HepG2 (cell line): ENCODE results near the gene ANK3. TPM values are rescaled to one million over a fixed set of nuclear protein-coding genes. Genes with fewer than 3 reads are reported as not detected.

Experiments
- ATAC-seq: fragments of 200-7000 bp; cut with Tn5 transposase; 3 replicates; pipeline ENCODE4 v1.9.1; 2020; ENCODE audit warnings: mild to moderate bottlenecking, moderate library complexity
- BruUV-seq: library from RNA; stranded (reverse); fragments of 400-500 nt; replicated peaks from 2 replicates; lab custom pipeline; 2021; lab: Mats Ljungman, UMichigan
- CTCF ChIA-PET: fragments of 300-600 bp; formaldehyde crosslinking; extraction: SDS; loops from one replicate; lab custom pipeline; 2021; ENCODE audit warnings: low total read pairs, inconsistent platforms, low intra/inter-chr PET ratio; lab: Yijun Ruan, JAX
- POLR2A ChIA-PET: fragments of 350-600 bp; sonication (Branson Sonifier 250); formaldehyde crosslinking; loops from one replicate; lab custom pipeline; 2020; ENCODE audit warnings: antibody characterized with exemption, inconsistent platforms; lab: Yijun Ruan, JAX
- DNase-seq: peaks from one replicate; pipeline ENCODE4 v3.0.0-alpha.2; 2015; ENCODE audit warnings: low spot score
- FAIRE-seq: peaks from 3 replicates; lab custom pipeline; 2011; peaks lifted over from hg19 to GRCh38; lab: Jason Lieb, UNC
- H2AFZ ChIP-seq: one replicate; pipeline ENCODE4 v1.6.1; 2011; ENCODE audit warnings: low read length, inconsistent platforms
- H3K27ac ChIP-seq: fragments of 300-600 bp; 3 replicates; pipeline ENCODE4 v1.8.0; 2011; ENCODE audit warnings: mixed run types, mild to moderate bottlenecking, mixed read lengths, low read length, inconsistent platforms; ENCODE audit not compliant: insufficient read depth; ENCODE audit errors: extremely low read length
- H3K27me3 ChIP-seq, 2 experiments: fragments of 200-600 bp in 1 of 2; 2 replicates in 1 of 2; 3 replicates in 1 of 2; pipeline versions ENCODE4 v1.6.0 to v1.8.0; 2011; ENCODE audit warnings: low read length in 2 of 2, mild to moderate bottlenecking in 2 of 2, moderate library complexity in 2 of 2, inconsistent platforms in 1 of 2; ENCODE audit not compliant: insufficient read depth in 2 of 2, control insufficient read depth in 1 of 2
- H3K36me3 ChIP-seq, 2 experiments: fragments of 200-600 bp in 1 of 2; replicated peaks in 1 of 2; 2 replicates in 1 of 2; 3 replicates in 1 of 2; pipeline versions ENCODE4 v1.5.1 to v1.8.0; 2011; ENCODE audit warnings: low read length in 2 of 2, inconsistent platforms in 1 of 2; ENCODE audit not compliant: insufficient read depth in 2 of 2, control insufficient read depth in 1 of 2
- H3K4me1 ChIP-seq: 2 replicates; pipeline ENCODE4 v1.5.1; 2012; ENCODE audit warnings: low read length, inconsistent platforms; ENCODE audit not compliant: insufficient read depth
- H3K4me2 ChIP-seq: 2 replicates; pipeline ENCODE4 v1.6.0; 2011; ENCODE audit warnings: low read depth, low read length, inconsistent platforms
- H3K4me3 ChIP-seq, 3 experiments: fragments of 200-600 bp in 1 of 3; sonication (generic), shearing (Covaris generic) in 1 of 3; replicated peaks in 1 of 3; 2 replicates each; pipeline ENCODE4 v1.5.1; 2011 to 2016; ENCODE audit warnings: low read length in 3 of 3, inconsistent platforms in 2 of 3, low read depth in 2 of 3, mild to moderate bottlenecking in 2 of 3, control low read depth in 1 of 3, mixed read lengths in 1 of 3; ENCODE audit not compliant: insufficient read depth in 1 of 3
- H3K79me2 ChIP-seq: one replicate; pipeline ENCODE4 v1.6.1; 2011; ENCODE audit warnings: low read length, inconsistent platforms; ENCODE audit not compliant: insufficient read depth
- H3K9ac ChIP-seq: 2 replicates; pipeline ENCODE4 v1.6.0; 2011; ENCODE audit warnings: mild to moderate bottlenecking, low read depth, low read length, inconsistent platforms; ENCODE audit not compliant: insufficient read depth
- H3K9me3 ChIP-seq: 2 replicates; pipeline ENCODE4 v1.5.1; 2012; ENCODE audit warnings: mild to moderate bottlenecking, low read length
- H4K20me1 ChIP-seq: 2 replicates; pipeline ENCODE4 v1.6.0; 2011; ENCODE audit warnings: inconsistent platforms, mild to moderate bottlenecking, low read length, moderate library complexity; ENCODE audit not compliant: insufficient read depth
- EEA1 ChIP-seq: sonication (generic); formaldehyde crosslinking; IDR thresholded peaks from 2 replicates; pipeline ENCODE4 v1.5.1; 2020; ENCODE audit warnings: mild to moderate bottlenecking, missing genetic modification reagents, borderline replicate concordance
- ERF ChIP-seq: IDR thresholded peaks from 2 replicates; pipeline ENCODE4 v1.6.1; 2018; ENCODE audit warnings: missing biosample characterization, missing genetic modification reagents
- ETV6 ChIP-seq: sonication (generic); formaldehyde crosslinking; conservative IDR thresholded peaks from 2 replicates; pipeline ENCODE4 v1.4.0; 2020; ENCODE audit warnings: missing genetic modification reagents
- MIER3 ChIP-seq: IDR thresholded peaks from 2 replicates; pipeline ENCODE4 v1.6.1; 2016; ENCODE audit warnings: missing compliant biosample characterization, borderline replicate concordance
- MYPOP ChIP-seq: sonication (generic); formaldehyde crosslinking; IDR thresholded peaks from 2 replicates; pipeline ENCODE4 v1.8.1; 2023; ENCODE audit warnings: mild to moderate bottlenecking, moderate library complexity, missing genetic modification reagents
- POLR2AphosphoS5 ChIP-seq: IDR thresholded peaks from 2 replicates; pipeline ENCODE4 v1.6.1; 2012; ENCODE audit warnings: low read depth, low read length
- RFX5 ChIP-seq: IDR thresholded peaks from 2 replicates; pipeline ENCODE4 v1.6.1; 2011; ENCODE audit warnings: low read depth, low read length, improper control_type of control experiment
- SALL1 ChIP-seq: sonication (generic); formaldehyde crosslinking; IDR thresholded peaks from 2 replicates; pipeline ENCODE4 v1.8.0; 2022; ENCODE audit warnings: mild to moderate bottlenecking, missing genetic modification reagents
- SETDB1 ChIP-seq: sonication (generic); formaldehyde crosslinking; IDR thresholded peaks from 2 replicates; pipeline ENCODE4 v1.5.1; 2020; ENCODE audit warnings: missing genetic modification reagents, mild to moderate bottlenecking, borderline replicate concordance
- TAF15 ChIP-seq: fragments of 200-400 bp; formaldehyde crosslinking; IDR thresholded peaks from one replicate; pipeline ENCODE4 v1.6.1; 2018; ENCODE audit warnings: mild to moderate bottlenecking, low read depth, low read length; ENCODE audit not compliant: poor library complexity, severe bottlenecking
- ZNF251 ChIP-seq: sonication (generic); formaldehyde crosslinking; IDR thresholded peaks from 2 replicates; pipeline ENCODE4 v1.9.0; 2021; ENCODE audit warnings: mild to moderate bottlenecking, missing genetic modification reagents
- ZNF713 ChIP-seq: sonication (generic); formaldehyde crosslinking; IDR thresholded peaks from 2 replicates; pipeline ENCODE4 v1.4.0; 2020; ENCODE audit warnings: mild to moderate bottlenecking, missing genetic modification reagents
- ZSCAN22 ChIP-seq: sonication (generic); formaldehyde crosslinking; IDR thresholded peaks from 2 replicates; pipeline ENCODE4 v1.4.0; 2020; ENCODE audit warnings: mild to moderate bottlenecking, missing genetic modification reagents
- WGBS: methylation state at CpG from one replicate; pipeline ENCODE4 v1.1.6; 2017; ENCODE audit warnings: low lambda C conversion rate; 5-methylcytosine and 5-hydroxymethylcytosine counted together
- in situ Hi-C: cut with HindIII; loops from 2 replicates; pipeline ENCODE4 v1.10.0; 2017; ENCODE audit warnings: low pct_unique_long_range_greater_than_20kb; ENCODE audit not compliant: extremely low pct_ligation_motif_present
- intact Hi-C: fragments of 100-400 bp; cut with micrococcal nuclease; formaldehyde crosslinking; loops from one replicate; pipeline ENCODE4 v1.10.0; 2022; ENCODE audit not compliant: unreplicated experiment
- polyA plus RNA-seq, 8 experiments: library from polyadenylated mRNA; depleted of rRNA in 3 of 8; stranded (reverse) in 7 of 8; unstranded in 1 of 8; fragments of >200 nt; fragmentation: Illumina TruSeq in 4 of 8; extraction: Trizol in 4 of 8; gene quantifications; 2 replicates each; pipeline versions ENCODE4 v1.2.1 to v1.2.3, GENCODE V29; 2011 to 2016; ENCODE audit warnings: low read depth in 4 of 8, missing spikeins in 1 of 8, mixed read lengths in 1 of 8; ENCODE audit not compliant: insufficient read depth in 1 of 8
- total RNA-seq, 5 experiments: library from RNA; depleted of rRNA; stranded (reverse); fragments of >200 nt; fragmentation: Illumina TruSeq; extraction: Trizol; gene quantifications; 2 replicates each; pipeline ENCODE4 v1.2.3, GENCODE V29; 2016; ENCODE audit warnings: low read depth in 1 of 5
- TF ChIP-seq, protein P1 (sequence below): sonication (generic); formaldehyde crosslinking; IDR thresholded peaks from 2 replicates; pipeline ENCODE4 v1.5.0; 2020; ENCODE audit warnings: mild to moderate bottlenecking, missing genetic modification reagents
- TF ChIP-seq, protein P2 (sequence below): sonication (generic); formaldehyde crosslinking; conservative IDR thresholded peaks from 2 replicates; pipeline ENCODE4 v1.4.0; 2020; ENCODE audit warnings: mild to moderate bottlenecking, missing genetic modification reagents, moderate library complexity
- TF ChIP-seq, protein P3 (sequence below): conservative IDR thresholded peaks from 2 replicates; pipeline ENCODE4 v1.6.1; 2018; ENCODE audit warnings: missing genetic modification reagents

ANK3 gene
- total and polyA plus RNA-seq, 2 of the 13 experiments (the other 11 are each of a cell fraction or from before 2014, with no cell fraction given), result not detected

DNA sequence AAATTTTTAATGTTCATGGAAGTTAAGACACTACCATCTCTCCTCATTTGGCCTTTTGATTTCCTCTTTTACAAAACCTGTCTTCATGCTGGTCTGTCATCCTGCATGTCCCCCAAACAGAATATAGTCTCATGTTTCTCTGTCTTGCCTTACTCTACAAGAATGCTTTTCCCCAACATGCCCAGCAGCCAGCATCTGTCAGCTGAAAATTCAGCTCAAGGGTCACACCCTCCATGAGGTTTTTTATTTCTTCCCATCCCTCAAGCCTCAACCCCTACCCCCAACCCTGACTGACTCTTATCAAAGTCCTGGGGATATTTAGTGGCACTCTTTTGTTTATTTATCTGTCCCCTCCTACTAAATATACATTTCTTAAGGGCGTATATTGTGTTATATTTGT lies 202.0 kb downstream of the ANK3 start:
- H3K4me2 ChIP-seq, result no peak overlapping the region
- H3K79me2 ChIP-seq, result no peaks in the 10 kb centered on the region
- H3K36me3 ChIP-seq, result no peaks in the 10 kb centered on the region
- no peak overlapping the region for H3K27ac ChIP-seq
- no peak overlapping the region for H3K4me3 ChIP-seq
- DNase-seq, result no peak
- intact Hi-C loops, result no loop called here
- in situ Hi-C loops, result no loop called here
- POLR2A ChIA-PET, result no interaction called here
- H3K4me1 ChIP-seq, result no peaks in the 10 kb centered on the region
- CTCF ChIA-PET, result no interaction called here
- WGBS, result 3% methylated on average over 1 of the region's 1 CpG
- FAIRE-seq, result no peak
- no peak overlapping the region for H3K9ac ChIP-seq
- ATAC-seq, result no peak
- no peaks in the 10 kb centered on the region for H4K20me1 ChIP-seq
- no peak overlapping the region for H2AFZ ChIP-seq
- H3K9me3 ChIP-seq, result no peaks in the 10 kb centered on the region
- BruUV-seq, result no TSS peak
- H3K27me3 ChIP-seq, result no peaks in the 10 kb centered on the region
- TF ChIP-seq SALL1 (CRISPR knock-in tag), result no peak
- TF ChIP-seq, protein P1, sequence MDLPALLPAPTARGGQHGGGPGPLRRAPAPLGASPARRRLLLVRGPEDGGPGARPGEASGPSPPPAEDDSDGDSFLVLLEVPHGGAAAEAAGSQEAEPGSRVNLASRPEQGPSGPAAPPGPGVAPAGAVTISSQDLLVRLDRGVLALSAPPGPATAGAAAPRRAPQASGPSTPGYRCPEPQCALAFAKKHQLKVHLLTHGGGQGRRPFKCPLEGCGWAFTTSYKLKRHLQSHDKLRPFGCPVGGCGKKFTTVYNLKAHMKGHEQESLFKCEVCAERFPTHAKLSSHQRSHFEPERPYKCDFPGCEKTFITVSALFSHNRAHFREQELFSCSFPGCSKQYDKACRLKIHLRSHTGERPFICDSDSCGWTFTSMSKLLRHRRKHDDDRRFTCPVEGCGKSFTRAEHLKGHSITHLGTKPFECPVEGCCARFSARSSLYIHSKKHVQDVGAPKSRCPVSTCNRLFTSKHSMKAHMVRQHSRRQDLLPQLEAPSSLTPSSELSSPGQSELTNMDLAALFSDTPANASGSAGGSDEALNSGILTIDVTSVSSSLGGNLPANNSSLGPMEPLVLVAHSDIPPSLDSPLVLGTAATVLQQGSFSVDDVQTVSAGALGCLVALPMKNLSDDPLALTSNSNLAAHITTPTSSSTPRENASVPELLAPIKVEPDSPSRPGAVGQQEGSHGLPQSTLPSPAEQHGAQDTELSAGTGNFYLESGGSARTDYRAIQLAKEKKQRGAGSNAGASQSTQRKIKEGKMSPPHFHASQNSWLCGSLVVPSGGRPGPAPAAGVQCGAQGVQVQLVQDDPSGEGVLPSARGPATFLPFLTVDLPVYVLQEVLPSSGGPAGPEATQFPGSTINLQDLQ (CRISPR knock-in tag), result no peak
- TF ChIP-seq ZNF251, result no peak
- TF ChIP-seq MIER3 (CRISPR knock-in tag), result no peak
- no peak for TF ChIP-seq ETV6 (CRISPR knock-in tag)
- no peak for TF ChIP-seq SETDB1 (CRISPR knock-in tag)
- no peak for TF ChIP-seq MYPOP (CRISPR knock-in tag)
- no peak for TF ChIP-seq TAF15
- TF ChIP-seq, protein P2, sequence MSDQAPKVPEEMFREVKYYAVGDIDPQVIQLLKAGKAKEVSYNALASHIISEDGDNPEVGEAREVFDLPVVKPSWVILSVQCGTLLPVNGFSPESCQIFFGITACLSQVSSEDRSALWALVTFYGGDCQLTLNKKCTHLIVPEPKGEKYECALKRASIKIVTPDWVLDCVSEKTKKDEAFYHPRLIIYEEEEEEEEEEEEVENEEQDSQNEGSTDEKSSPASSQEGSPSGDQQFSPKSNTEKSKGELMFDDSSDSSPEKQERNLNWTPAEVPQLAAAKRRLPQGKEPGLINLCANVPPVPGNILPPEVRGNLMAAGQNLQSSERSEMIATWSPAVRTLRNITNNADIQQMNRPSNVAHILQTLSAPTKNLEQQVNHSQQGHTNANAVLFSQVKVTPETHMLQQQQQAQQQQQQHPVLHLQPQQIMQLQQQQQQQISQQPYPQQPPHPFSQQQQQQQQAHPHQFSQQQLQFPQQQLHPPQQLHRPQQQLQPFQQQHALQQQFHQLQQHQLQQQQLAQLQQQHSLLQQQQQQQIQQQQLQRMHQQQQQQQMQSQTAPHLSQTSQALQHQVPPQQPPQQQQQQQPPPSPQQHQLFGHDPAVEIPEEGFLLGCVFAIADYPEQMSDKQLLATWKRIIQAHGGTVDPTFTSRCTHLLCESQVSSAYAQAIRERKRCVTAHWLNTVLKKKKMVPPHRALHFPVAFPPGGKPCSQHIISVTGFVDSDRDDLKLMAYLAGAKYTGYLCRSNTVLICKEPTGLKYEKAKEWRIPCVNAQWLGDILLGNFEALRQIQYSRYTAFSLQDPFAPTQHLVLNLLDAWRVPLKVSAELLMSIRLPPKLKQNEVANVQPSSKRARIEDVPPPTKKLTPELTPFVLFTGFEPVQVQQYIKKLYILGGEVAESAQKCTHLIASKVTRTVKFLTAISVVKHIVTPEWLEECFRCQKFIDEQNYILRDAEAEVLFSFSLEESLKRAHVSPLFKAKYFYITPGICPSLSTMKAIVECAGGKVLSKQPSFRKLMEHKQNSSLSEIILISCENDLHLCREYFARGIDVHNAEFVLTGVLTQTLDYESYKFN (CRISPR knock-in tag), result no peak
- TF ChIP-seq POLR2AphosphoS5, result no peak
- TF ChIP-seq ZNF713 (CRISPR knock-in tag), result no peak
- no peak for TF ChIP-seq RFX5
- TF ChIP-seq ZSCAN22, result no peak
- TF ChIP-seq, protein P3, sequence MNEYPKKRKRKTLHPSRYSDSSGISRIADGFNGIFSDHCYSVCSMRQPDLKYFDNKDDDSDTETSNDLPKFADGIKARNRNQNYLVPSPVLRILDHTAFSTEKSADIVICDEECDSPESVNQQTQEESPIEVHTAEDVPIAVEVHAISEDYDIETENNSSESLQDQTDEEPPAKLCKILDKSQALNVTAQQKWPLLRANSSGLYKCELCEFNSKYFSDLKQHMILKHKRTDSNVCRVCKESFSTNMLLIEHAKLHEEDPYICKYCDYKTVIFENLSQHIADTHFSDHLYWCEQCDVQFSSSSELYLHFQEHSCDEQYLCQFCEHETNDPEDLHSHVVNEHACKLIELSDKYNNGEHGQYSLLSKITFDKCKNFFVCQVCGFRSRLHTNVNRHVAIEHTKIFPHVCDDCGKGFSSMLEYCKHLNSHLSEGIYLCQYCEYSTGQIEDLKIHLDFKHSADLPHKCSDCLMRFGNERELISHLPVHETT (CRISPR knock-in tag), result no peak
- no peak for TF ChIP-seq ERF (CRISPR knock-in tag)
- TF ChIP-seq EEA1 (CRISPR knock-in tag), result no peak
